GM12878 (cell line): ENCODE measurements around the gene RYR2. TPM values are rescaled to one million over a fixed set of nuclear protein-coding genes. Genes with fewer than 3 reads are reported as not detected.

Source experiments
- ATAC-seq: fragments of 200-7000 bp; cut with Tn5 transposase; 3 replicates; pipeline ENCODE4 v1.9.1; 2020; ENCODE audit warnings: mild to moderate bottlenecking, moderate library complexity
- BruUV-seq: library from RNA; stranded (reverse); fragments of 400-500 nt; replicated peaks from 2 replicates; lab custom pipeline; 2021; lab: Mats Ljungman, UMichigan
- CTCF ChIA-PET: fragments of 300-600 bp; sonication (Branson Sonifier 250); formaldehyde crosslinking; extraction: SDS; loops from one replicate; lab custom pipeline; 2021; ENCODE audit warnings: inconsistent platforms; lab: Yijun Ruan, JAX
- POLR2A ChIA-PET: fragments of 350-600 bp; formaldehyde crosslinking; extraction: SDS; loops from one replicate; lab custom pipeline; 2021; ENCODE audit warnings: inconsistent platforms; lab: Charles Lee
- RAD21 ChIA-PET: fragments of 300-600 bp; sonication (Branson Sonifier 250); formaldehyde crosslinking; loops from one replicate; lab custom pipeline; 2023; ENCODE audit warnings: antibody characterized with exemption; ENCODE audit not compliant: unreplicated experiment; lab: Charles Lee
- SMC1A ChIA-PET: fragments of 300-600 bp; sonication (Branson Sonifier 250); formaldehyde crosslinking; loops from one replicate; lab custom pipeline; 2023; ENCODE audit not compliant: unreplicated experiment, uncharacterized antibody; lab: Charles Lee
- DNase-seq: peaks from one replicate; pipeline ENCODE4 v3.0.0-alpha.2; 2011; ENCODE audit warnings: low read depth, low spot score
- FAIRE-seq: peaks from 3 replicates; lab custom pipeline; 2011; peaks lifted over from hg19 to GRCh38; lab: Jason Lieb, UNC
- H2AFZ ChIP-seq: 2 replicates; pipeline ENCODE4 v1.6.0; 2011; ENCODE audit warnings: low read depth, low read length, control low read depth; ENCODE audit not compliant: control insufficient read depth
- H3K27ac ChIP-seq: 2 replicates; pipeline ENCODE4 v1.5.1; 2011; ENCODE audit warnings: control low read depth; ENCODE audit not compliant: control insufficient read depth, insufficient read depth
- H3K27me3 ChIP-seq, 2 experiments: replicated peaks in 1 of 2; 2 replicates each; pipeline versions ENCODE4 v1.6.0 to v1.6.1; 2011; ENCODE audit warnings: low read length in 1 of 2; ENCODE audit not compliant: control insufficient read depth in 2 of 2, insufficient read depth in 2 of 2
- H3K36me3 ChIP-seq, 2 experiments: 2 replicates each; pipeline ENCODE4 v1.5.1; 2011; ENCODE audit warnings: low read length in 1 of 2; ENCODE audit not compliant: control insufficient read depth in 2 of 2, insufficient read depth in 2 of 2
- H3K4me1 ChIP-seq: 2 replicates; pipeline ENCODE4 v1.6.1; 2011; ENCODE audit warnings: mild to moderate bottlenecking, low read length, moderate library complexity, mixed read lengths; ENCODE audit not compliant: control insufficient read depth, insufficient read depth
- H3K4me2 ChIP-seq: 2 replicates; pipeline ENCODE4 v1.6.0; 2011; ENCODE audit warnings: control low read depth; ENCODE audit not compliant: control insufficient read depth, insufficient read depth
- H3K4me3 ChIP-seq: fragments of 200-600 bp; sonication (generic); 2 replicates; pipeline ENCODE4 v1.5.1; 2016
- H3K79me2 ChIP-seq: 2 replicates; pipeline ENCODE4 v1.6.0; 2011; ENCODE audit warnings: low read length; ENCODE audit not compliant: control insufficient read depth, insufficient read depth
- H3K9ac ChIP-seq: 2 replicates; pipeline ENCODE4 v1.8.0; 2011; ENCODE audit warnings: low read length, control low read depth, mixed read lengths; ENCODE audit not compliant: control insufficient read depth, insufficient read depth
- H3K9me3 ChIP-seq: replicated peaks from 3 replicates; pipeline ENCODE4 v1.5.1; 2011; ENCODE audit warnings: mild to moderate bottlenecking, low read length; ENCODE audit not compliant: control insufficient read depth, insufficient read depth
- H4K20me1 ChIP-seq: 2 replicates; pipeline ENCODE4 v1.6.0; 2011; ENCODE audit not compliant: control insufficient read depth, insufficient read depth
- ATF3 ChIP-seq: IDR thresholded peaks from 2 replicates; pipeline ENCODE4 v1.6.1; 2011; ENCODE audit warnings: low read depth, mild to moderate bottlenecking, low read length, moderate library complexity, borderline replicate concordance; ENCODE audit errors: extremely low read depth
- CBX3 ChIP-seq: fragments of 200-600 bp; sonication (generic); IDR thresholded peaks from 2 replicates; pipeline ENCODE4 v1.6.1; 2016; ENCODE audit warnings: low read depth, borderline replicate concordance
- IKZF2 ChIP-seq, 2 experiments: fragments of 450-650 bp; IDR thresholded peaks; 2 replicates each; pipeline ENCODE4 v1.6.1; 2017; ENCODE audit warnings: mild to moderate bottlenecking in 2 of 2, moderate library complexity in 2 of 2
- JUND ChIP-seq: IDR thresholded peaks from 2 replicates; pipeline ENCODE4 v1.6.1; 2012; ENCODE audit warnings: low read depth, mild to moderate bottlenecking, low read length, improper control_type of control experiment, moderate library complexity
- MEF2B ChIP-seq: fragments of 450-650 bp; IDR thresholded peaks from 2 replicates; pipeline ENCODE4 v1.6.1; 2018; ENCODE audit warnings: mild to moderate bottlenecking, moderate library complexity; ENCODE audit not compliant: partially characterized antibody, poor library complexity, severe bottlenecking
- NRF1 ChIP-seq: conservative IDR thresholded peaks from 2 replicates; pipeline ENCODE4 v1.6.1; 2011; ENCODE audit warnings: mild to moderate bottlenecking, low read depth, low read length, improper control_type of control experiment
- POLR2A ChIP-seq: IDR thresholded peaks from 2 replicates; pipeline ENCODE4 v1.6.1; 2011; ENCODE audit warnings: low read depth, mild to moderate bottlenecking, low read length
- RAD51 ChIP-seq: fragments of 450-650 bp; IDR thresholded peaks from 2 replicates; pipeline ENCODE4 v1.6.1; 2016; ENCODE audit warnings: moderate library complexity, mild to moderate bottlenecking, inconsistent platforms
- REST ChIP-seq: IDR thresholded peaks from 2 replicates; pipeline ENCODE4 v1.6.1; 2012; ENCODE audit warnings: mild to moderate bottlenecking, low read depth, low read length
- ZBTB40 ChIP-seq: fragments of 450-650 bp; IDR thresholded peaks from 2 replicates; pipeline ENCODE4 v1.6.1; 2016; ENCODE audit warnings: mild to moderate bottlenecking, moderate library complexity, borderline replicate concordance
- ZSCAN29 ChIP-seq: fragments of 450-650 bp; IDR thresholded peaks from 2 replicates; pipeline ENCODE4 v1.6.1; 2017; ENCODE audit warnings: mild to moderate bottlenecking, moderate library complexity
- WGBS: methylation state at CpG from one replicate; pipeline ENCODE4 v1.1.6; 2016; ENCODE audit warnings: low lambda C conversion rate; ENCODE audit not compliant: insufficient replicate concordance, insufficient coverage; ENCODE audit errors: missing lambda C conversion rate; 5-methylcytosine and 5-hydroxymethylcytosine counted together
- in situ Hi-C: fragments of 300-500 bp; cut with MboI; formaldehyde crosslinking; loops from 9 replicates; pipeline ENCODE4 v1.14.3; 2018; ENCODE audit warnings: mixed read lengths
- intact Hi-C: fragments of 100-400 bp; cut with micrococcal nuclease; formaldehyde crosslinking; loops from one replicate; pipeline ENCODE4 v1.14.2; 2022; ENCODE audit not compliant: unreplicated experiment
- polyA plus RNA-seq, 11 experiments: library from polyadenylated mRNA; depleted of rRNA in 4 of 11; unstranded in 6 of 11; stranded (reverse) in 5 of 11; fragments of >200 nt; fragmentation: Nextera tagmentation in 4 of 11; fragmentation: Illumina TruSeq in 1 of 11; extraction: Ambion mirVana in 4 of 11; extraction: Trizol in 1 of 11; gene quantifications; 1 replicate in 1 of 11; 2 replicates in 10 of 11; pipeline versions ENCODE4 v1.2.1 to v1.2.3, GENCODE V29; 2011 to 2016; ENCODE audit warnings: inconsistent platforms in 2 of 11, missing spikeins in 2 of 11, low read depth in 1 of 11
- total RNA-seq, 4 experiments: library from RNA; depleted of rRNA in 3 of 4; stranded (reverse); fragments of >200 nt in 3 of 4; fragmentation: Illumina TruSeq in 1 of 4; extraction: Trizol in 1 of 4; gene quantifications; 2 replicates each; pipeline versions ENCODE4 v1.2.1 to v1.2.3, GENCODE V29; 2013 to 2021

RYR2 gene
- total and polyA plus RNA-seq, 10 of the 15 experiments (the other 5 are each of a cell fraction or from before 2014, with no cell fraction given), result 0.01 to 0.04 TPM; not detected in 8

GRCh38 chr1:237794071-237794470 lies 752.1 kb downstream of the RYR2 start (continued):
- no peak for TF ChIP-seq MEF2B
- TF ChIP-seq IKZF2 (IDR thresholded peaks at IDR 0.05), result no peak
- TF ChIP-seq JUND, result no peak
- no peak for TF ChIP-seq ZSCAN29
- TF ChIP-seq CBX3, result no peak
- TF ChIP-seq ATF3, result no peak

GRCh38 chr1:237795558-237795957 lies 753.6 kb downstream of the RYR2 start:
- ChIA-PET SMC1A (interaction anchor here (0.6 kb wide), 1 partner anchor 216 kb away, joined by 3 read pairs; no protein-coding TSS in a partner anchor), CTCF (interaction anchor here (1.1 kb wide), 1 partner anchor 11 kb away, joined by 4 read pairs; no protein-coding TSS in a partner anchor), POLR2A (no interaction called here), RAD21 (no interaction called here)
- in situ Hi-C loops (no loop called here), intact Hi-C loops (loop anchor here (10.0 kb wide), 1 partner anchor 59 kb away; no protein-coding TSS in a partner anchor)
- Histone ChIP-seq H3K4me2 (no peak overlapping the region), H3K4me1 (no peaks in the 10 kb centered on the region), H3K9ac (no peak overlapping the region), H3K9me3 (no peaks in the 10 kb centered on the region; the same call in 2 of the 3 replicates), H3K4me3 (no peak overlapping the region), H2AFZ (no peak overlapping the region), H3K79me2 (no peaks in the 10 kb centered on the region), H3K36me3 (no peaks in the 10 kb centered on the region), H3K27me3 (no peaks in the 10 kb centered on the region), H4K20me1 (no peaks in the 10 kb centered on the region), H3K27ac (no peak overlapping the region)
- WGBS, result 59% methylated on average over 13 of the region's 13 CpGs
- ATAC-seq (no peak), DNase-seq (no peak), FAIRE-seq (no peak)
- BruUV-seq, result no TSS peak
- TF ChIP-seq RAD51 (no peak), ZBTB40 (no peak), POLR2A (no peak), REST (no peak), NRF1 (no peak)
